ENCODE measurements around the gene SELP. TPM values are rescaled to one million over a fixed set of nuclear protein-coding genes. Genes with fewer than 3 reads are reported as not detected.

Gene SELP
- total RNA-seq, 1 donor from 2014 or later = 24.0 TPM

DNA sequence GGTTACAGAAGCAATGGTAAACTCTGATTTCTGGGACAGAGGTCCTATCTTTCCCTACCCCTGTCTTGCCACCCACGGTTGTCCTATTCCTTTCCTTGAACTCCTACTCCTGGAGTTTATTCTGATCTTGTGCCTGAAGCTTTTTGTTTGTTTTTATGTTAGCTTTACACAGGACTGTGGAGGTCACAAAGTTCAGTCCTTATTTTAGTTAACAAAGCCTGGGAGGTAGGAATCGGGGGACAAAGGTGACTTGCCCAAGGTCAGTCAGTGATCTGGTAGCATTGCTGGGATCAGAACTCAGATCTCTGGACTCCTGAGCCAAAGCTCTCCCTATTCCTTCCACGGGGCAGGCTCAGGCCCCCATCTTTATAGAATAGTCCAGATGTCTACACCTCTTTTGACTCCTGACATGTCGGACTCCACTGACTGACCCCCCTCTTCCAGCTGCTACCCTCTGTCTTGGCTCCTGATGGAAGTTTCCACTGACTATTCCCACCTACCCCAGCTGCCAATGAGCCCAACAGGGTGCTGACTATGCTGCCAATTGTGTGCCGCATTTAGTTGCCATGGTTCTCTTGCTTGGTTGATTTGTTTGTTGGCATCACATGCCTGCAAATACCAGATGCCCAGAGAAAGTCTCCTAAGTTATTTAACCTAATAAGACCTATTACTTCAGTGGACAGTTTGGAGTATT, 53.5 kb downstream of the SELP start:
- no peak for DNase-seq (ENCODE audit: low spot score)

DNA sequence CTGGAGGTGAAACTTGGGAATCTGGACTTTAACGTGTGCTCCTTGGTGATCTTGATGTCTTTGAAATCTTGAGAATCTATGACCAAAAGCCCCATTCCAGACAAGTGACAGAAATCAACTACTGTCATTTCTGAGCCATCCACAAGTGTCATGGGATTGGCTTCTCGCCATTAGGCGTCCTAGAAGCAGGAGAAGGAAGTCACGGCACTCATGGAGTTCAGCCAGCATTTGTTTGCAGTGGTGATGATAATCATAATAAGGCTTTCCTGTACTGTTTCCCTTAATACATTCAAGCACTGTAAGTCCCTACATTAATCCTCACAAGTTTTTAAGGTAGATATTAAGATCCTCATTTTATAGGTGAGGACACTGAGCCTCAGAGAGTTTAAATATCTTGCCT, 55.6 kb downstream of the SELP start:
- DNase-seq (ENCODE audit: low spot score) = no peak

DNA sequence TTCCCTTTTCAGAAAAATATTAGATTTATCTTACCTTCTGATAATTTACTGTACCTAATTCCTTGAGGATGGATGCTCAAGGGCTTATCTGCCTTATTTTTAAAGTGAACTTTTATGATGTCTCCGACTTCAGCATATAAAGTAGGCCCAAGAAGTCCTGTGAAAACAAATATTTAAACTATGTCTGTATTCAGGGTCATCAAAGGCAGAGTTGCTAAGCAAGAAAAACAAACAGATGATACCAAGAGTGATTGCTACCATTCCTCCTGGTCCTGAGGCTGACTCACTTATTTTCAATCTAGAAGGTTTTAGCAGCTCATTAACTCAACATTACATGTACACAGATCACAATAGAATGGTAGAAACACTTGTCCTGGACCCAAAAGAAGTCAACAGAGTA, 57.7 kb downstream of the SELP start:
- no peak for DNase-seq (ENCODE audit: low spot score)

DNA sequence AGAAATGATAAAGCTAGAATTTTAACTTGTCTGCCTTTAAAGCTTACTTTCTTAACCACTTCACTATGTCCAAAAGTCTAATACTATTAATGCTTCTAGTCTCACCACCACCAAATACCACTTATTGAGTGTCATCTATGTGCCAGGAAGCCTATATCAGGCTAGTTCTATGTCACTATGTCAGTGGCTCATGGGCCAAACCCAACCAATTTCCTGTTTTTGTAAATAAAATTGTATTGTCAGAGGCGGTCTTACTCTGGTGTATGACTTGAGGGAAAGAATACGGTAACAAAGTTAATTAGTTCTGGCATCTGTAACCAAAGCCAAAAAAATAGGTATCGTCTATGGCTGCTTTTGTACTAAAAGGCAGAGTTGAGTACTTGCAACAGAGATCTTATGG, 58.5 kb downstream of the SELP start:
- no peak for DNase-seq (ENCODE audit: low spot score)

DNA sequence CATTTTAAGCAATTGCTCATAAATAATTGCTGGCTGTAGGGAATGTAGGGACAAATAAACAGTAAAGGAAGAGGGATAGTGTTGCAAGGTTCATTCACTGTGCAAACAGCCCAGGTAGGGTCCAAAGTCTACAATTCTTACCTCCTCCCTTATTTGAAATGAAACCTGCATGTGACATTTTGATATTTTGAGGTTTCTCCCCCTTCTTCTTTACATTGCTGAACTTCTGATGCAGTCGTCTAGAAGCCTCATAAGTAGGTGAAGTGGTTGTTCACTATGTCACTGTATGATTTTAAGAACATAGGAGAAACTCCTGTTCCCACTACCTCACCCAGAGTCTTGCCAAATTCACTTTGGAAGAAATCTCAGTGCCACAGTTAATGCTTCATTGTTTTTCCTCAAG, 59.8 kb downstream of the SELP start:
- no peak for DNase-seq (ENCODE audit: low spot score)

DNA sequence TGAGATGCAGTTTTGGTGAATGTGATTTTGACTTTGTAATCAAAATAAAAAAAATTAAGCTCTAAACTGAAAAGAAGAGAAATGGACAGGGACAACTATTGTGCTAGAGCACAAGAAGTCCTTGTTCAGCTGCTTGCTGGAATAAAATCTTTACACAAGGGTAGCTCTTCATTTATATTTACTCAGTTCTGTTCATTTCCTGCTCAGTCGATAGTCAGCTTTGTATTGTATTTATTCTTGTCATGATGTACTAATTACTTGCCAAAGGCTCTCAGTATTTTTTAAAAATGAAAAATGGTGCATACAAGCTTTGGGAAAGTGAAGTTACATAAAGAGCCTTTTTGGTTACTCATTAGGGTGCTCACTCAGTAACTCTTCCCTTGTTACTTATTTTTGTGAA, 61.4 kb downstream of the SELP start:
- no peak for DNase-seq (ENCODE audit: low spot score)

DNA sequence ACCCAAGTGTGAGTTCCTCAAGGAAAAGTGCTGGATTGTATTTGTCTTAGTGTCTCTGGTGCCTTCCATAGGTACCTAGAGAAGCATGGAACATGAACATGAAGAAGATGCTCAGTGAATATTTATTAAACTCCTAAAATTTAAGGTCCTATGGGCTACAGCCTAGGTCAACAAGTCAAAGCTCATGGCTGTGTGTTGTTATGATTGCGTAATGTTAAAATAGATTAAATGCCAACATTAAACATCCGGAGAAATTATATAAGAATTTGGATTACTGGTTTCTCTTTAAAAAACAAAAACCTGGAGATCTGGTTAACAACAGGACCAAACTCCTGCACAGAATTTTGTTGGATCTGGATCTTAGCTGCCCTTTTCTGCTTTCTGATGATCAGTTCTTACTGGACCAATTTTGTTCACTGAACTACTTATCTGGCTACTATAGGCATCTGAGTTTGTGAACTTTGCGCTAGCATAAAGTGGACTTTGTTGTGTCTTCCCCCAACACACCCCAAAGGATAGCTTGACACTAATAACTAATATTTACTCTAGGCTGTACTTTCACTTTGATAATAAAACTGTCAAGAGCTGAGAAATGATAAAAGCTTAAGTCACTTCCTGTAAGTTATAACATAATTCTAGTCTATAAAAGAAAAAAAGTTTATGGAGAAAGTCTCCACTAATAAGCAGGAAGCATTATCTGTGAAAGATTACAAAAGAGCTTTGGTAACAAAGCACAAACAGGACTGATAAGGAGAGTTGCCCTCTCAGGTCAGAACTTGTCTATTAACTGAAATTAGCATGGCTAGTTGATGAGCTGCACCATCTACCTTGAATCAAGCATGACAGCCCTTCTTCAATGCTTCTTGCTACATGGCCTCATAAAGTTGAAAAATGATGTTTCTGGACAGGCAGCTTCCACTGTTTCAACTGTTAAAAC, 64.3 kb downstream of the SELP start:
- no peak for DNase-seq (ENCODE audit: low spot score)

DNA sequence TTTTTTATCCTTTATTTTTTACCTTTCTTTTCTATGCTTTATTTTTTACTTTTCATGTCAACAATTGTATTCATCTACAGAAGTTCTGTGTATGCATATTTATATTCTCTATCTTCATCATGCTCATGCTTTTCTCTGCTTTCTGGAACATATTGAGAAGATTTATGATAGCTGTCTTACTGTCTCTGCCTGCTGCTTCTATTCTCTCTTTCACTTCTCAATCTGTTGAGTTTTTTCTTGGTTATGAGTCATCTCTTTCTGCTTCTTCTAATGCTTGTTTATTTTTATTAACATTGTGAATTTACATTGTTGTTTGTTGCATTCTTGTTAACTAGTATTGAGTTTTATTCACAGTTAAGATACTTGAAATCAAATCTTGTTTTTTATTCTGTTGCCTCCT, 66.3 kb downstream of the SELP start:
- no peak for DNase-seq (ENCODE audit: low spot score)

DNA sequence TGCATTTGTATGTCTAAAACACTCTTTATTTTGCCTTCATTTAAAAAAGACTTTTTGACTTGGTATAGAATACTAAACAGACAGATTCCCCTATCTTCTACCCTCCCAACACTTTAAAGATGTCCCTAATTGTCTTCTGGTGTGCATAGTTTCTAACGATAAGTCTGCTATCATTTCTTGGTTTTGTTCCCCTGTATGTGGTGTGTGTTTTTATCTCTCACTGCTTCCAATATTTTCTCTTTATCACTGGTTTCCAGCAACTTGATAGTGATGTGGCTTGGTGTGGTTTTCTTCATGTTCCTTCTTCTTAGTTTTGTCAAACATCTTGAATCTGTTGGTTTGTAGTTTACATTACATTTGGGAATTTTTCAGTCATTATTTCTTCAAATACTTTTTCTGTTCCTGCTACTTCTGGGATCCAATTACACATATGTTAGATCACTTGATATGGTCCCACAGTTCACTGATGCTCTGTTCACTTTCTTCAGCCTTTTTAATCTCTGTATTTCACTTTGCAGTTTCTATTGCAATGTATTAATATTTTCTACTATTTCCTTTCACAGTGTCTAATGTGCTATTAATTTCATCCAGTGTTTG, 66.8 kb downstream of the SELP start:
- no peak for DNase-seq (ENCODE audit: low spot score)

DNA sequence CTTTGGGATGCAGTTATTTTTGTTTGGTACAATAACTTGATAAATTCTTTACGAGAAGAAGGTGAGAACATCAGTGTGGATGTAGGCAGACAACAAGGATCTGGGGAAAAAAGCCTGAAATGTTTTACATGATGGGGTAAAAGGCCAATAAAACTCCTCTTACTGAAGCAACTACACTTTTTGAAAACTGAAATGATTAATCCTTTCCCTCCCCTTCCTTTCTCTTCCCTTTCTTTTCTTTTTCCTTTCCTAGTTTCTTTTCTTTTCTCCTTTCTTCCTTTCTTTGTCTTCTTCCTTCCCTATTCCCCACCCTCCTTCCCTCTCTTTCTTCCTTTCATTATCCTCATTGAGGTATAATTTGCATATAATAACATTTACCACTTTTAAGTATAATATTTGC, 68.2 kb downstream of the SELP start:
- DNase-seq (ENCODE audit: low spot score) = no peak

DNA sequence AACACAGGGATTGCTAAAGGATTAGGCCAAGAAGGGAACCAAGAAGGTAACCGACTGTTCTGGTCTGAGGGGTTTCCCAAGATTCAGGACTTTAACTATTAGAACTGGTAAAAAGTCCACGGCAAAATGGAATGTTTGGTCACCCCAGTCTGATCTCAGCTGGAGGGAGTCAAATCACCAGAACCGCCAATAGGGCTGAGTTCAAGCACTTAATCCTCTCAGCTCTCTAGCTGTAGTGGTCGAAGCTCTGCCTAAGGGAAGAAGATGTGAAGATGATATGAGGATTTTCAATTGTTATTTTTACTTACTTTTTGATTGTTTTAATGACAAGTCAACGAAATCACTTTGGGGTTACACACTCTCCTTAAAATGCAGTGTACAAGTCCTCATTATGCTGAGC, 72.8 kb downstream of the SELP start:
- no peak for DNase-seq (ENCODE audit: low spot score)

DNA sequence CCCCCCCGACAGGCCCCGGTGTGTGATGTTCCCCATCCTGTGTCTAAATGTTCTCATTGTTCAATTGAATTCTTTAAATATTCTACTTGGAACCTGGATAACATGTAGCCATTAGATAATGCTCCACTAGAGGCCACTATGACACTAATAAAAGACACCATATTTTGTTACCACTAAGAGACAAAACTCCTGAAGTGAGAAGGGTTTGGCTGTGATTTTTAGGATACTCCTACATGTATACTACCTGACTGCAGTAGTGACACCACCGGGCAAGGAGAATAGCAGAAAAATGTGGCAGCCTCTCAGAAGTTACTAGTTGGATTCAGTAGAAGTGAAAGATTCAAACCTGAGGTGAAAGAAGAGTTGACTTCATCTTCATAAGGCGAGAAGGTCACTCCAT, 79.6 kb downstream of the SELP start:
- no peak for DNase-seq (ENCODE audit: low spot score)

DNA sequence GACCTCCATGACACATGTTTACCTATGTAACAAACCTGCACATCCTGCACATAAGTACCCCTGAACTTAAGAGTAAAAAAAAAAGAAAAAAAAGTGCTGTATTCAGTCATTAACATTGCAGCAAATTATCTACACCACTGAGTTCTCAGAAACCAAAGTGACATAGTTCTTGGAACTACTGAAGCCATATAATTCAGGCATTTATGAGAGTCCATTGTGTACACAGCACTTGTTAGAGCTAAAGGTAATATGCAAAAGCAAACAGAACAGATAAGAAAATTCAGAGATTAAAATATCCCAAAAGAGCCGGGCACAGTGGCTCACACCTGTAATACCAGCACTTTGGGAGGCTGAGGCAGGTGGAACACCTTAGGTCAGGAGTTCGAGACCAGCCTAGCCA, 81.6 kb downstream of the SELP start:
- DNase-seq (ENCODE audit: low spot score) = no peak

DNA sequence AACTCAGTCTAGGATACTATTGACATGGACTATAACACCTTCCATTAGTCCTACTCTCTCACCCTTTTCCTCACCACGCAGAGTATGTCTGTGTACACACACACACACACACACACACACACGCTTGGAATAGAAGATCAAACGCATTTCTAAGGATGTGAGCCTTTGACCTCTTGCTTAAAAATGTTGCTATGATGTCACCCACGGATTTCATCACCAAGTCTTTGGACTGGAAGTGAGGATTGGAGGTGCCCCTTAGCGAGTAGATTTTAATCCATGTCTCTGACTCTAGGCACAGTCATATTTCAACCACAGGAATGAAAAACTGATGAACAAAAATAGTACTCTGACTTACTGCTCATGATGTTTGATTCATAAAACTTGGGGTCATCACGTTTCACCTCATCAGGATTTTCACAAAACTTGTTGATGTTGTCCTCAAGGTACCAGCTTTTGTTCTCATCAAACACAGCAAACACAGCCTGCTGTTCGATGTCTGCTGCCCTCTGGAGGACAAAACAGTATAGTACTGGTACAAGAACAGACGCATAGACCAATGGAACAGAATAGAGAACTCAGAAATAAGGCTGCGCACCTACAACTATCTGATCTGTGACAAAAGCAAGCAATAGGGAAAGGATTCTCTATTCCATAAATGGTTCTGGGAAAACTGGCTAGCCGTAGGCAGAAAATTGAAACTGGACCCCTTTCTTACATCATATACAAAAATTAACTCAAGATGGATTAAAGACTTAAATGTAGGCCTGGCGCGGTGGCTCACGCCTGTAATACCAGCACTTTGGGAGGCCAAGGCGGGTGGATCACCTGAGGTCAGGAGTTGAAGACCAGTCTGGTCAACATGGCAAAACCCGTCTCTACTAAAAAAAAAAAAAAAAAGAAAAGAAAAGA, 83.6 kb downstream of the SELP start:
- DNase-seq (ENCODE audit: low spot score) = peak; percentile 70

DNA sequence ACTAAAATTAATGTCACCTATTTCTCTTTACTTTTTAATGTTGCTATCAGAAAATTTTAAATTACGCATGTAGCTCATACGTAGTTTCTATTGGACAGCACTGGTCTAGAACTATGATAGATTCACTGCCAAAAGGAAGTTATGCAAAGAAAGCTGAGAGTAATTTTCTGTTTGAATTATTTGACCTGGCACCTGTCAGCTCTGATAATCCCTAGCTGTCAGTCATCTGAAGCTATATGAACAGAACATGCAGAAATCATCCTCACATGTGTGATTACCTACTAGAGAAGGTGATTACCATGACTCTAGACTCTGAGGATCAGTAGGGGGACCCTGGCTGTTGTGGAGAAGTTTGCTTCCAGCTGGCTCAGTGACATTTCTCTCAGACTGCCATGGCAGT, 84.5 kb downstream of the SELP start:
- no peak for DNase-seq (ENCODE audit: low spot score)

DNA sequence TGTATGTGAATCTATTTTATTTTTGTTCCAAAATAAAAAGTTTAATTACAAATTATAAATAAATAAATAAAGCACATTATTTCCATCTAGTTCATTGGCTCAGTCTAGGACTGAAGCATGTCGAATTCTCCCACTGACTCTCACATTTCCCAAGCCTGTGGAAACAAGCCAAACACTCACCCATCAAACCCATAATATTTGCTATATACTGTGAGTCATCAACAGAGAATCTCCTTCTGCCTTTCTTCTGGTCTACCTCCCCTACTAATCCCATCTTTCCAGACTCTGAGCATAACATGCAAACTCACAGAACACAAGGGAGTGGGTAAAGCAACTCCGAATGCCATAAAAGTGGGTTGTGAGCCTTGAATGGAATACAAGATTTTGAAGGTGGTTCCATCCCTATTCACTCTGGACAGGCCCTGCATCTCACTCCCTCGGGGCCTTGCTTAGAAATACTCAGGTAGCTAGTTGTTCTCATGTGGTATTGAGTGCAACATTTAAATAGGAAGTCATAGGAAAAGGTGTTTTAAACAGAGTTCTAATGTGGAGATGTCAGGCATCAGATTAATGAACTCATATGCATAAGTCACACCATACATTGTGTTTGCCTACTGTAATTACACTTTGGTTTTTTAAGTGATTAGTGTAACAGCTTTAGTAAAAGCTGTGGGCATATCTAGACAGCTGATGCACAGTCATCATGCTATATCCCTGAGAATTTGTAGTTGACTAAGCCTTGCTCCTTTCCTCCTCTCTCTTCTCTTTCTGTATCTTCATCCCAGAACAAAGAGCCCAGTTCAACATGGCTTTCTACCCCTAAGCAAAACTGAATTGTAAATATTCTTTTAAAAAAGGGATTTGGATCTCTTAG, 90.7 kb downstream of the SELP start:
- no peak for DNase-seq (ENCODE audit: low spot score)

Other genes starting within 250 kb of the SELP start
- gene CCDC181, start 202.7 kb downstream of the SELP start, total RNA-seq = 1.9 TPM
- 20.9 TPM for gene SLC19A2, start 144.2 kb downstream of the SELP start, total RNA-seq
- gene F5, start 43.6 kb downstream of the SELP start, total RNA-seq = 1.7 TPM
- gene SELL, start 81.5 kb upstream of the SELP start, total RNA-seq = 3.5 TPM
- 5.4 TPM for gene SELE, start 104.0 kb upstream of the SELP start, total RNA-seq
- 11.4 TPM for gene METTL18, start 164.8 kb upstream of the SELP start, total RNA-seq

All from ureter (tissue), 1 donor.